Right lobe of liver (tissue), 4 donors: ENCODE data around the gene KAZN.

ENCODE experiments used
- CTCF ChIP-seq, 4 donors: fragments of 200-600 bp in 3 of 4; fragments of 450-650 bp in 1 of 4; IDR thresholded peaks; one replicate each; pipeline versions ENCODE4 v1.5.1 to v1.8.0; 2016 to 2022; ENCODE audit warnings: antibody characterized with exemption in 4 of 4, mild to moderate bottlenecking in 2 of 4
- POLR2A ChIP-seq: fragments of 450-650 bp; IDR thresholded peaks from one replicate; pipeline ENCODE4 v1.6.1; 2017; ENCODE audit warnings: antibody characterized with exemption, mild to moderate bottlenecking
- donor health status: DM: no; HTN: no; CAD: no.
- donor health status: DM: no; HTN: no; CAD: no.
- donor health status: DM: no; HTN: yes; CAD: no.

- TF ChIP-seq CTCF (IDR thresholded peaks at IDR 0.05) (no peak), POLR2A (no peak)
Measured at GRCh38 chr1:14763977-14764376, 165.5 kb downstream of the KAZN start.
